Neural cell (in vitro differentiated cells): ENCODE results near the gene GIT2. TPM values are rescaled to one million over a fixed set of nuclear protein-coding genes. Genes with fewer than 3 reads are reported as not detected.

Experiments
- H2AFZ ChIP-seq: fragments of 200-600, 300-800 bp; sonication (generic), shearing (Covaris generic); 2 replicates; pipeline ENCODE4 v1.6.0; 2014; ENCODE audit warnings: low read depth, mild to moderate bottlenecking, antibody characterized with exemption, low read length, moderate library complexity
- H3F3A ChIP-seq: fragments of 200-600 bp; shearing (Covaris generic); 2 replicates; pipeline ENCODE4 v1.6.1; 2016; ENCODE audit warnings: mild to moderate bottlenecking, moderate library complexity, mixed read lengths, antibody characterized with exemption, low read length; ENCODE audit not compliant: insufficient read depth, poor library complexity, severe bottlenecking
- H3K27ac ChIP-seq: fragments of 200-600, 300-800 bp; sonication (generic), shearing (Covaris generic); 2 replicates; pipeline ENCODE4 v1.5.1; 2014; ENCODE audit warnings: mild to moderate bottlenecking, low read length, moderate library complexity
- H3K27me3 ChIP-seq: fragments of 300-800, 200-600 bp; sonication (generic), shearing (Covaris generic); 2 replicates; pipeline ENCODE4 v1.6.0; 2014; ENCODE audit warnings: mild to moderate bottlenecking, low read depth, low read length, moderate library complexity; ENCODE audit not compliant: insufficient read depth
- H3K36me3 ChIP-seq: fragments of 300-800, 200-600 bp; sonication (generic), shearing (Covaris generic); 2 replicates; pipeline ENCODE4 v1.5.1; 2014; ENCODE audit warnings: mild to moderate bottlenecking, antibody characterized with exemption, low read length, moderate library complexity; ENCODE audit not compliant: insufficient read depth
- H3K4me2 ChIP-seq: fragments of 300-800, 200-600 bp; sonication (generic), shearing (Covaris generic); 2 replicates; pipeline ENCODE4 v1.6.0; 2014; ENCODE audit warnings: mild to moderate bottlenecking, low read length
- H3K4me3 ChIP-seq: fragments of 300-800, 200-600 bp; sonication (generic), shearing (Covaris generic); 2 replicates; pipeline ENCODE4 v1.5.1; 2014; ENCODE audit warnings: mild to moderate bottlenecking, low read length, moderate library complexity
- H3K79me2 ChIP-seq: fragments of 200-600 bp; shearing (Covaris generic); replicated peaks from 2 replicates; pipeline ENCODE4 v1.6.0; 2014; ENCODE audit warnings: mild to moderate bottlenecking, low read length, moderate library complexity; ENCODE audit not compliant: insufficient read depth
- H3K9ac ChIP-seq: fragments of 300-800, 200-600 bp; sonication (generic), shearing (Covaris generic); 2 replicates; pipeline ENCODE4 v1.6.1; 2016; ENCODE audit warnings: mild to moderate bottlenecking, low read length, mixed read lengths
- H3K9me2 ChIP-seq: fragments of 200-600 bp; shearing (Covaris generic); 2 replicates; pipeline ENCODE4 v1.6.1; 2016; ENCODE audit warnings: mild to moderate bottlenecking, low read length, mixed read lengths; ENCODE audit not compliant: insufficient read depth
- H3K9me3 ChIP-seq: fragments of 200-600, 300-800 bp; sonication (generic), shearing (Covaris generic); 2 replicates; pipeline ENCODE4 v1.6.1; 2016; ENCODE audit warnings: mild to moderate bottlenecking, mixed run types, low read length, moderate library complexity, mixed read lengths
- H4K20me1 ChIP-seq: fragments of 200-600 bp; shearing (Covaris generic); 2 replicates; pipeline ENCODE4 v1.6.1; 2016; ENCODE audit warnings: mild to moderate bottlenecking, mixed run types; ENCODE audit not compliant: insufficient read depth
- EP300 ChIP-seq: fragments of 450-650 bp; conservative IDR thresholded peaks from 2 replicates; pipeline ENCODE4 v1.6.1; 2014; ENCODE audit warnings: antibody characterized with exemption, mild to moderate bottlenecking, moderate library complexity; ENCODE audit not compliant: poor library complexity, severe bottlenecking
- EZH2 ChIP-seq: fragments of 200-600, 300-800 bp; shearing (Covaris generic), sonication (generic); IDR thresholded peaks from 2 replicates; pipeline ENCODE4 v1.6.1; 2014; ENCODE audit warnings: antibody characterized with exemption, low read length, borderline replicate concordance, mild to moderate bottlenecking; ENCODE audit not compliant: insufficient read depth, poor library complexity, severe bottlenecking
- MXI1 ChIP-seq: fragments of 450-650 bp; conservative IDR thresholded peaks from 2 replicates; pipeline ENCODE4 v1.6.1; 2014; ENCODE audit warnings: antibody characterized with exemption, mild to moderate bottlenecking; ENCODE audit not compliant: poor library complexity, severe bottlenecking
- POLR2AphosphoS5 ChIP-seq: IDR thresholded peaks from 2 replicates; pipeline ENCODE4 v1.6.1; 2012
- RAD21 ChIP-seq: fragments of 450-650 bp; conservative IDR thresholded peaks from 2 replicates; pipeline ENCODE4 v1.6.1; 2014; ENCODE audit warnings: antibody characterized with exemption, mild to moderate bottlenecking, moderate library complexity
- SMC3 ChIP-seq: fragments of 450-650 bp; conservative IDR thresholded peaks from 2 replicates; pipeline ENCODE4 v1.6.1; 2014; ENCODE audit warnings: antibody characterized with exemption, mild to moderate bottlenecking, moderate library complexity; ENCODE audit not compliant: poor library complexity
- TAF1 ChIP-seq: IDR thresholded peaks from 2 replicates; pipeline ENCODE4 v1.6.1; 2012; ENCODE audit warnings: low read depth
- polyA plus RNA-seq: library from polyadenylated mRNA; depleted of rRNA; stranded (reverse); fragments of >200 nt; gene quantifications from 2 replicates; pipeline ENCODE4 v1.2.3, GENCODE V29; 2014
- TF ChIP-seq, protein P1 (sequence below): IDR thresholded peaks from 2 replicates; pipeline ENCODE4 v1.6.1; 2012; ENCODE audit warnings: borderline replicate concordance
- TF ChIP-seq, protein P2 (sequence below): fragments of 450-650 bp; IDR thresholded peaks from 2 replicates; pipeline ENCODE4 v1.5.1; 2014; ENCODE audit warnings: antibody characterized with exemption, mild to moderate bottlenecking, moderate library complexity; ENCODE audit not compliant: poor library complexity, severe bottlenecking

Gene GIT2
- polyA plus RNA-seq, 1 donor from 2014 or later: 14.2 TPM

DNA sequence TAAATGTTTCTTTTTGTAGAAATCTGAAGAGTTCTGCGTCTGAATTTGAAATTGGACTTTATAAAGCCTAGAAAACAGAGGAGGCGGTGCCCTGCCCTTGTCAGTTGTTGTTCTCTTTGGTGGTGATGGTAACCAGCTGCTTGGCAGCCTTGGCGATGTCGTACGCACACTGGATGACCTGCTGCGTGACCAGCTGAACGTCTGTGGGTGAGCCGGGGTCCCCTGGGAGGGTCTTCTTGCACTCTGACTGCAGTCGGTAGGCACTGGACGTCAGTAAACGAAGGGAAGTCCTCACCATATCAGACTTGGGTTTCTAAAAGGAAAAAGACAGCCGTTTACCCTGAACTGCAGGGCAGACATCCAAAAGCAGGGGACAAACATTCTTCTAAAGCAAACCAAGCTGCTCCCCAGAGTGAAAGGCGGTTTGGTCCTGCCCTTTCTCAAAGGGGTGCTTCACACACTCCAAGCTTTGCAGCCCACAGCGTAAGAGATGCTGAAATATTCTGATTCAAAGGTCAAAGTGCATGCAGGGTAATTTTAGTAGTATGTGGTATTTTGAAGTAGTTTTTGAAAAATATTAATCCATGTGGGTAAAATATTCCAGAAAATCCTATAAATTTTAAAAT is 63.2 kb downstream of the GIT2 start:
- Histone ChIP-seq H3F3A (no peaks in the 10 kb centered on the region), H3K36me3 (no peaks in the 10 kb centered on the region), H3K27ac (no peak overlapping the region), H3K9me3 (no peaks in the 10 kb centered on the region), H2AFZ (no peak overlapping the region), H3K27me3 (no peaks in the 10 kb centered on the region), H3K9ac (no peak overlapping the region), H3K9me2 (no peaks in the 10 kb centered on the region), H3K4me2 (no peak overlapping the region), H3K4me3 (no peak overlapping the region), H3K79me2 (no peaks in the 10 kb centered on the region), H4K20me1 (no peaks in the 10 kb centered on the region)
- TF ChIP-seq, protein P1, sequence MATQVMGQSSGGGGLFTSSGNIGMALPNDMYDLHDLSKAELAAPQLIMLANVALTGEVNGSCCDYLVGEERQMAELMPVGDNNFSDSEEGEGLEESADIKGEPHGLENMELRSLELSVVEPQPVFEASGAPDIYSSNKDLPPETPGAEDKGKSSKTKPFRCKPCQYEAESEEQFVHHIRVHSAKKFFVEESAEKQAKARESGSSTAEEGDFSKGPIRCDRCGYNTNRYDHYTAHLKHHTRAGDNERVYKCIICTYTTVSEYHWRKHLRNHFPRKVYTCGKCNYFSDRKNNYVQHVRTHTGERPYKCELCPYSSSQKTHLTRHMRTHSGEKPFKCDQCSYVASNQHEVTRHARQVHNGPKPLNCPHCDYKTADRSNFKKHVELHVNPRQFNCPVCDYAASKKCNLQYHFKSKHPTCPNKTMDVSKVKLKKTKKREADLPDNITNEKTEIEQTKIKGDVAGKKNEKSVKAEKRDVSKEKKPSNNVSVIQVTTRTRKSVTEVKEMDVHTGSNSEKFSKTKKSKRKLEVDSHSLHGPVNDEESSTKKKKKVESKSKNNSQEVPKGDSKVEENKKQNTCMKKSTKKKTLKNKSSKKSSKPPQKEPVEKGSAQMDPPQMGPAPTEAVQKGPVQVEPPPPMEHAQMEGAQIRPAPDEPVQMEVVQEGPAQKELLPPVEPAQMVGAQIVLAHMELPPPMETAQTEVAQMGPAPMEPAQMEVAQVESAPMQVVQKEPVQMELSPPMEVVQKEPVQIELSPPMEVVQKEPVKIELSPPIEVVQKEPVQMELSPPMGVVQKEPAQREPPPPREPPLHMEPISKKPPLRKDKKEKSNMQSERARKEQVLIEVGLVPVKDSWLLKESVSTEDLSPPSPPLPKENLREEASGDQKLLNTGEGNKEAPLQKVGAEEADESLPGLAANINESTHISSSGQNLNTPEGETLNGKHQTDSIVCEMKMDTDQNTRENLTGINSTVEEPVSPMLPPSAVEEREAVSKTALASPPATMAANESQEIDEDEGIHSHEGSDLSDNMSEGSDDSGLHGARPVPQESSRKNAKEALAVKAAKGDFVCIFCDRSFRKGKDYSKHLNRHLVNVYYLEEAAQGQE: no peak
- TF ChIP-seq RAD21 (no peak), SMC3 (no peak)

DNA sequence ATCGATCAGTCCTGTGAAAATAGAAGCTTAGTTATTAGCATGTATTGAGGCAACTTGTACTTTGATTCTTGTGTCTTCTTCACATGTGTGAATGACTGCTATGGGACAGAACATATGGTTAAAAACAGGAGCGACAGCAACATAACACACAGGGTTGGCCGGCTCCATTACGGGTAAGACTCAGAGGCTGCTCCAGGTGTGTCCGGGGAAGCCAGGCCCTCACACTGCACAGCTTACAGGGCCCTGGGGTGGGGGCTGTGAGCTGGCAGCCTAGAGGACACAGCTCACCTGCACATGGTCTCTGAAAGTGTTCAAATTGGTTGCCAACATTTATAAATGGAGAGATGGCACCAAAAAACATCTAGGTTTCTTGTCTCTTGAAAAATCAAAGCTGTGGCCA is 65.0 kb downstream of the GIT2 start:
- Histone ChIP-seq H3K27me3 (no peaks in the 10 kb centered on the region), H3K9me3 (no peaks in the 10 kb centered on the region), H3K36me3 (no peaks in the 10 kb centered on the region), H3K4me2 (no peak overlapping the region), H3F3A (no peaks in the 10 kb centered on the region), H3K9ac (no peak overlapping the region), H4K20me1 (no peaks in the 10 kb centered on the region), H3K79me2 (no peaks in the 10 kb centered on the region), H3K27ac (no peak overlapping the region), H2AFZ (no peak overlapping the region), H3K9me2 (no peaks in the 10 kb centered on the region), H3K4me3 (no peak overlapping the region)
- TF ChIP-seq POLR2AphosphoS5 (no peak), SMC3 (no peak), TAF1 (no peak), EP300 (no peak), EZH2 (no peak), RAD21 (no peak), MXI1 (no peak)
- TF ChIP-seq, protein P1: no peak
- TF ChIP-seq, protein P2, sequence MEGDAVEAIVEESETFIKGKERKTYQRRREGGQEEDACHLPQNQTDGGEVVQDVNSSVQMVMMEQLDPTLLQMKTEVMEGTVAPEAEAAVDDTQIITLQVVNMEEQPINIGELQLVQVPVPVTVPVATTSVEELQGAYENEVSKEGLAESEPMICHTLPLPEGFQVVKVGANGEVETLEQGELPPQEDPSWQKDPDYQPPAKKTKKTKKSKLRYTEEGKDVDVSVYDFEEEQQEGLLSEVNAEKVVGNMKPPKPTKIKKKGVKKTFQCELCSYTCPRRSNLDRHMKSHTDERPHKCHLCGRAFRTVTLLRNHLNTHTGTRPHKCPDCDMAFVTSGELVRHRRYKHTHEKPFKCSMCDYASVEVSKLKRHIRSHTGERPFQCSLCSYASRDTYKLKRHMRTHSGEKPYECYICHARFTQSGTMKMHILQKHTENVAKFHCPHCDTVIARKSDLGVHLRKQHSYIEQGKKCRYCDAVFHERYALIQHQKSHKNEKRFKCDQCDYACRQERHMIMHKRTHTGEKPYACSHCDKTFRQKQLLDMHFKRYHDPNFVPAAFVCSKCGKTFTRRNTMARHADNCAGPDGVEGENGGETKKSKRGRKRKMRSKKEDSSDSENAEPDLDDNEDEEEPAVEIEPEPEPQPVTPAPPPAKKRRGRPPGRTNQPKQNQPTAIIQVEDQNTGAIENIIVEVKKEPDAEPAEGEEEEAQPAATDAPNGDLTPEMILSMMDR: no peak
